ES-I3 (cell line): ENCODE data around the gene CHST11.

Source experiments
- H3K36me3 ChIP-seq: 2 replicates; pipeline ENCODE4 v1.6.1; 2013; ENCODE audit warnings: mild to moderate bottlenecking, low read length, control low read depth, moderate library complexity; ENCODE audit not compliant: insufficient read depth
- H3K4me1 ChIP-seq: 2 replicates; pipeline ENCODE4 v1.6.1; 2013; ENCODE audit warnings: mild to moderate bottlenecking, control low read depth, low read length; ENCODE audit not compliant: insufficient read depth
- H3K9ac ChIP-seq: 2 replicates; pipeline ENCODE4 v1.6.1; 2013; ENCODE audit warnings: low read depth, mild to moderate bottlenecking, low read length, moderate library complexity
- H3K9me3 ChIP-seq: 2 replicates; pipeline ENCODE4 v1.6.1; 2013; ENCODE audit warnings: mild to moderate bottlenecking, low read length, moderate library complexity; ENCODE audit not compliant: control insufficient read depth, insufficient read depth

Gene CHST11

DNA sequence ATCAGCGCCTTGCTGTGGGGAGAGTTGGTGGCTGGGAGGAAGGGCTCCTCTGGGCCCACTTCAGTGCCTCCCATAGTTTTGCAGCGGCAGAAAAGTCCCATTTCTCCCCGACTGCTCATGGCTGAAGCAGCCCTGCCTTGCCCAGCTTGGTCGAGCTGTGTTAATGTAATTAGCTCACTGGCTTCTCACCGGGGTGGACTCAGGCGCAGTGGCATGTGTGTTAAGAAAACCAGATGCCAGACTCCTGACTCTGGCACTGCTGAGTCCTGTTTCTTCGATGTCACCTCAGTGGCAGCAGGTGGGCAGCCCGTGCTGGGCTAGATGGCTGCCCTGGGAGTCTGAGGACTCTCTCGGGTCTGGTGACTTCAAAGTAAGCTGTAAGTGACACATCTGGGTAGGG lies 47.4 kb downstream of the CHST11 start:
- H3K9me3 ChIP-seq: no peaks in the 10 kb centered on the region; the same call in 1 of the 2 replicates
- H3K36me3 ChIP-seq: no peaks in the 10 kb centered on the region; the same call in 1 of the 2 replicates
- peaks cover 20% of the 10 kb centered on the region for H3K4me1 ChIP-seq
- H3K9ac ChIP-seq: no peak overlapping the region

GRCh38 chr12:104505095-104505818 lies 48.5 kb downstream of the CHST11 start:
- H3K9me3 ChIP-seq: no peaks in the 10 kb centered on the region; the same call in 1 of the 2 replicates
- H3K9ac ChIP-seq: no peak overlapping the region
- H3K4me1 ChIP-seq: peaks cover 20% of the 10 kb centered on the region
- H3K36me3 ChIP-seq: no peaks in the 10 kb centered on the region; the same call in 1 of the 2 replicates

- H3K9ac ChIP-seq: no peak overlapping the region
- no peaks in the 10 kb centered on the region; the same call in 1 of the 2 replicates for H3K9me3 ChIP-seq
- H3K4me1 ChIP-seq: peaks cover 20% of the 10 kb centered on the region
- H3K36me3 ChIP-seq: no peaks in the 10 kb centered on the region; the same call in 1 of the 2 replicates
Observed at GRCh38 chr12:104506676-104507401, 50.1 kb downstream of the CHST11 start.

- H3K4me1 ChIP-seq: peaks cover 23% of the 10 kb centered on the region
- no peak overlapping the region for H3K9ac ChIP-seq
- H3K36me3 ChIP-seq: no peaks in the 10 kb centered on the region; the same call in 1 of the 2 replicates
- H3K9me3 ChIP-seq: no peaks in the 10 kb centered on the region; the same call in 1 of the 2 replicates
Observed at GRCh38 chr12:104507672-104508071, 50.9 kb downstream of the CHST11 start.

DNA sequence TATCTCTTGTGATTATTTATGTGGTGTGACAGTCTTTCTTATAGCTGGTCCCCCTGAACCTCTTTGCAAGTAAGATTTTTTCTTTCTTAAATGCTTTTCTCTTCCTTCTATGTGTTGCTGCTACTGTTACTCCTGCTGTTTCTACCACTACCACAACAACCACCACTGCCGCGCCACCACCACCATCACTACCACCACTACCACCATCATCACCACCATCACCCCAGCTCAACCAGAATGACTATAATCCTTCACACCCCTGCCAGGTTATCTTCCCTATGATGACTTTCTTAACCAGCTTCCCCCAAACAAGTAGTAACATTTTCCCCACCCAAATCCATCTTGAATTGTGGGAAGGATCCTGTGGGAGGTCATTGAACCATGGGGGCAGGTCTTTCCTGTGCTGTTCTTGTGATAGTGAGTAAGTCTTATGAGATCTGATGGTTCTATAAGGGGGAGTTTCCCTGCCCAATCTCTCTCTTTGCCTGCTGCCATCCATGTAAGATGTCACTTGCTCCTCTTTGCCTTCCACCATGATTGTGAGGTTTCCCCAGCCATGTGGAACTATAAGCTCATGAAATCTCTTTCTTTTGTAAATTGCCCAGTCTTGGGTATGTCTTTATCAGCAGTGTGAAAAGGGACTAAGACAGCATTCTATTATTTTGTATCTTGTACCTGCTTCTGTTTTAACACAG lies 52.2 kb downstream of the CHST11 start:
- H3K36me3 ChIP-seq: no peaks in the 10 kb centered on the region; the same call in 1 of the 2 replicates
- no peak overlapping the region for H3K9ac ChIP-seq
- H3K9me3 ChIP-seq: no peaks in the 10 kb centered on the region; the same call in 1 of the 2 replicates
- H3K4me1 ChIP-seq: peaks cover 33% of the 10 kb centered on the region

DNA sequence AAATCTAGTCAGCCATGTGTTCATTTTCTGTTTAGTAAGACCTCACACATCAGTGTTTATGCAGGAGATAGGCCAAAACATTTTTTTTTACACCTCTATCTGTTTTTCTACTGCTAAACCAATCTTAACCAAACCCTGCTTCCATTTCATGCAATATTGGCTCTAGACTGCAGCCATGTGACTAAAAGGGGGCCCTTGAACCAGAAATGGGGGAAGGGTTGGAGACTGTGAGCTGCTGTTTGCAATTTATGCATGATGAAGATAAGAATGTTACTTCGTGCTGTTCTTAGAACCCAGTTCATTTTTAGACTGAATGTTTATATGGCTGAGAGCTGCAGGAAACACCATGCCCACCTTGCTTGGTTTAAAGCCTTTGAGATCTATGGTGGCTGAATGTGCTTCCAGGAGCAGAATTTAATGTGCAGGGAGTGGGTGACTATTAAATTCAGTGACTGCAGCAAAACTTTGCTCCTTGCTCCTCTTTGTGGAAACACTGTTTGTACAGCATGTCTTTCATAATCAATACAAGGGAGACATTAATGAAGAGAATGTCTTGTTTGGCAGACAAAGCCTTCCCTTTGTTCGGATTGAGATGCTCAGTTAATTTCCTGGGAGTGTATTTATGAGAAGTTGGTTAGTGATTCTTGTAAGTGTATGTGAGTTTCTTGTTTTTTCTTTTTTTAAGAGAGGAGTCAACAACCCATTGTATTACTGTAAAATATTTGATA lies 53.6 kb downstream of the CHST11 start:
- no peaks in the 10 kb centered on the region; the same call in 1 of the 2 replicates for H3K36me3 ChIP-seq
- H3K9me3 ChIP-seq: no peaks in the 10 kb centered on the region; the same call in 1 of the 2 replicates
- no peak overlapping the region; the same call in 1 of the 2 replicates for H3K9ac ChIP-seq
- H3K4me1 ChIP-seq: peaks cover 30% of the 10 kb centered on the region

GRCh38 chr12:104510873-104511440 lies 54.2 kb downstream of the CHST11 start:
- Histone ChIP-seq H3K9me3 (no peaks in the 10 kb centered on the region; the same call in 1 of the 2 replicates), H3K9ac (no peak overlapping the region), H3K36me3 (no peaks in the 10 kb centered on the region; the same call in 1 of the 2 replicates), H3K4me1 (peaks cover 30% of the 10 kb centered on the region)

DNA sequence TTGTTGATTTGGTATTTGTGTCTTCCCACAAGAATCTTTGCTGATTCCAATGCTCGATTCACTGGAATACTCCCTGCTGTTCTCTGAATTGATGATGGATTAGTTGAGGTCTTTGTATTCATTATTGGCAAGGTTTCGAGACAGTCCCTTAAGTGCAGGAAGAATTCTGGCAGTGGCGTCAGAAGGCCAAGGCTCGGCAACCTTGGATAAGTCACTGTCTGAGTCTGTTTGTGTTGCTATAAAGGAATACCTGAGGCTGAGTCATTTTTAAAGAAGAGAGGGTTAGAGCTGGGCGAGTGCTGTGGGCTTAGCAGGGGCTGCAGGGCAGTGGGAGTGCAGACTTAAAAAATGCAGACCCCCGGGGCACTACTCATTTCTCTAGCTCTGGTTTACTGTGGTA lies 56.9 kb downstream of the CHST11 start:
- no peaks in the 10 kb centered on the region for H3K9me3 ChIP-seq
- peaks cover 13% of the 10 kb centered on the region for H3K4me1 ChIP-seq
- no peaks in the 10 kb centered on the region for H3K36me3 ChIP-seq
- no peak overlapping the region for H3K9ac ChIP-seq

DNA sequence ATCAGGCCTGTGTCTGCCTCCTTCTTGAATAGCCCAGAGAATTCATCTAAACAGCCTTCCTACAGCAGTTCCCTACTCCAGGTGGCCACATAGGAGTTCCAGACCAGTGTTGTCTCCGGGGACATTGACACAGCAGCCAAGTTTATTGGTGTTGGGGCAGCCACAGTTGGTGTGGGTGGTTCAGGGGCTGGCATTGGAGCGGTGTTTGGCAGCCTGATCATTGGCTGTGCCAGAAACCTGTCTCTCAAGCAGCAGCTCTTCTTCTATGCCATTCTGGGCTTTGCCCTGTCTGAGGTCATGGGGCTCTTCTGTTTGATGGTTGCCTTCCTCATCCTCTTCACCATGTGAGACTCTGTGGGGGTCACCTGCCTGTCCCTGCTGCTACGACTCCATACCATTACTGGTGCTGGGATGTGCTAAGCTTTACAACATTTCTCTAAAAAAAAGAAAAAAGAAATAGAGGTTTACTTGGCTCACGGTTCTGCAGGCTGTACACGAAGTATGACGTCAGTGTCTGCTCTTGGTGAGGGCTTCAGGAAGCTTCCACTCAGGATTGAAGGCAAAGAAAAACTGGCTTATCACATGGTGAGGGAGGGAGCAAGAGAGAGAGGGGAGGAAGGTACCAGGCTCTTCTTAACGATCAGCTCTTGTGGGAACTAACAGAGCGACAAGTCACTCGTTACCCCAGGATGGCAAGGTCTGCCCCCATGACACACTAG lies 57.5 kb downstream of the CHST11 start:
- no peaks in the 10 kb centered on the region for H3K36me3 ChIP-seq
- no peak overlapping the region for H3K9ac ChIP-seq
- H3K4me1 ChIP-seq: peaks cover 16% of the 10 kb centered on the region
- H3K9me3 ChIP-seq: no peaks in the 10 kb centered on the region

DNA sequence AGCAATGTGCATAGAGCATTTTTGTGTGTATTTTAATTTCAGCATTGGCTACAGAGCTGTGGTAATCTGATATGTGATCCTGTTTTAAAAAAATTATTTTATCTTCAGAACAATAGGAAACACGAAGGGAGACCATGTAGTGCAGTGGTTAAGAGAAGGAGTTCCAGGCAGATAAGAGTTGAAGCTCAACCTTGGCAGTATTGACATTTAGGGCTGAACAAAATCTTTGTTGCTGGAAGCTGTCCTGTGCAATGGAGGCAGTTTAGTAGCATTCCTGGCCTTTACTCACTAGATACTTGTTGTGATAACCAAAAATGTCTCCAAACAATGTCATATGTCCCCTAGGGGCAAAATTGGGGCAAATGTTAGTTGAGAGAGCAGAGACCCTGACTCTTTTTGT lies 59.2 kb downstream of the CHST11 start:
- no peak overlapping the region for H3K9ac ChIP-seq
- no peaks in the 10 kb centered on the region for H3K36me3 ChIP-seq
- no peaks in the 10 kb centered on the region for H3K9me3 ChIP-seq
- peaks cover 29% of the 10 kb centered on the region for H3K4me1 ChIP-seq

GRCh38 chr12:104516821-104517220 lies 60.1 kb downstream of the CHST11 start:
- Histone ChIP-seq H3K9ac (no peak overlapping the region), H3K9me3 (no peaks in the 10 kb centered on the region), H3K36me3 (no peaks in the 10 kb centered on the region), H3K4me1 (peaks cover 33% of the 10 kb centered on the region)

DNA sequence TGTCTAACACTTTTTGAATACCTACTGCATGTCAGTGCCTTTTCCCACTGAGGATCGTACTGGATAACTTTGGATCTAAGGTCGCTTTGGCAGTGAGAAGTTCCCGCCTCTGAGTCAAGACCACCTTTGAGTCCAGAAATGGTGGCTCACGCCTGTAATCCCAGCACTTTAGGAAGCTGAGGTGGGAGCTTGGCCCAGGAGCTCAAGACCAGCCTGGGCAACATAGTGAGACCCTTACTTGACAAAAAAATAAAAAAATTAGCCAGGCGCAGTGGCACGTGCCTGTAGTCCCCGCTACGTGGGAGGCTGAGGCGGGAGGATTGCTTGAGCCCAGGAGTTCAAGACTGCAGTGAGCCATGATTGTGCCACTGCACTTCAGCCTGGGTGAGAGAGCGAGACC lies 61.1 kb downstream of the CHST11 start:
- Histone ChIP-seq H3K4me1 (peaks cover 28% of the 10 kb centered on the region), H3K9me3 (no peaks in the 10 kb centered on the region), H3K9ac (no peak overlapping the region), H3K36me3 (no peaks in the 10 kb centered on the region)
